ENCODE measurements around the gene RPP25L. TPM values are rescaled to one million over a fixed set of nuclear protein-coding genes. Genes with fewer than 3 reads are reported as not detected.

The RPP25L gene
- total RNA-seq, 2 donors from 2014 or later = 22.7 to 23.1 TPM

DNA sequence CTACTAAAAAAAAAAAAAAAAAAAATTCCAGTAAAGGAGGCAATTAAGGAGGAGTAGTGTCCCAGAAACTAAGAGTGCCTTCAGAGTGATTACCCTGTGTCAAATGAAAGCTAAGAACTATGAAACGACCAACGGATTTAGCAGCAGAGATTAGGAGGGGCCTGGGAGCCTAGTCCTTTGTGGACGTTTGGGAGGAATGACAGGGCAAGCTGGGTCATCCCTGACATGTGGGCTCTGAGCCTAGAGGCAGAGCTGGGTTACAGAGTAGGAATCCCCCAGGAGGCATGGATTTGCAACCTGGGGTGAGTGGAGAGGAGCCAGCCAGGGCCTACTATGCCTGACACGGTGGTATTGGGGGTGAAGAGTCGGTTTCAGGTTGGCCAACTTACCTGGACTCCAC, 21.3 kb upstream of the RPP25L start:
- no peaks in the 10 kb centered on the region for H3K9me3 Mint-ChIP-seq
- peaks cover 22 to 28% of the 10 kb centered on the region in 2 donors for H3K27me3 Mint-ChIP-seq
- no peak overlapping the region for H3K4me3 Mint-ChIP-seq
- no peak overlapping the region for H3K27ac Mint-ChIP-seq
- ATAC-seq = no peak
- no peak for DNase-seq (ENCODE audit: low spot score)
- H3K4me1 Mint-ChIP-seq (ENCODE audit: low read depth in 2 of 2) = peaks cover 28 to 34% of the 10 kb centered on the region in 2 donors
- peaks cover 6% of the 10 kb centered on the region for H3K36me3 Mint-ChIP-seq

DNA sequence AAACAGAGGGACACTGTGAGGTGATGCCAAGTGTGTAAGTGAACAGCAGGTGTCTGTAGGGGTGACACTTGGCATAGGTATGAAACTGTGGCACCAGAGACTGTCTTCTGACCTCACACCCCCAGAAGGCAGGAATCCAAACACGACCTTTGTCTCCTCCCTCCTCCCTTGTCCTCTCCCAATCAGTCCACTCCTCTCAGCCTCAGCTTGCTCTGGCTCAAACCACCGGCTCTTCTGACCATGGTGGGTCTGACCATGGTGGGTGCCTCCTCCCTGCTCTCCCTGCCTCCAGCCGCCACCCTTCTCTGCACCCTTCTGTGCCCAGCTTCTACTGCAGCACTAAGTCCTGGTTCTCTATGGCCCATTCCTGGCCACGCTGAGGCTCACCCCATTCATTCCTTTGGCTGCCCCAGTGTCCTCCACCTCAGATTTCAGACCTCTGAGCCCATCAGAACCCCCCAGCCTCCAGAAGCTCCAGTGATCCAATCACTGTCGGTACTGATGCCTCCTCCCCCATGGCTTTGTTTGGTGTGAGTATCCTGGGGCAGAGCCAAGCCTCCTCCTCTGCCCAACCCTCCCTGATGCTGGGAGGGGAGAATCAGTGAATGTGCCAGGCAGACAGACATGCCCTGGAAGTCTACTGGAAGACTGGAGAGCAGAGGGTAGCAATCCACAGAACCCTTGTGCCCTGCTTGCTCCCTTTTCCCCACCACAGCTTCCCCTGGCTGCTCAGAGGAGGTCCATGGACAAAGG, 18.7 kb upstream of the RPP25L start:
- H3K4me3 Mint-ChIP-seq = peak overlapping the region; percentile 81
- no peak for ATAC-seq
- no peak overlapping the region for H3K27ac Mint-ChIP-seq
- no peaks in the 10 kb centered on the region for H3K9me3 Mint-ChIP-seq
- no peak for DNase-seq (ENCODE audit: low spot score)
- H3K4me1 Mint-ChIP-seq (ENCODE audit: low read depth in 2 of 2) = peaks cover 18 to 21% of the 10 kb centered on the region in 2 donors
- peaks cover 7% of the 10 kb centered on the region for H3K36me3 Mint-ChIP-seq
- H3K27me3 Mint-ChIP-seq = peaks cover 35 to 46% of the 10 kb centered on the region in 2 donors

GRCh38 chr9:34629491-34629808, 17.6 kb upstream of the RPP25L start:
- ATAC-seq (peak in 1 of 2 donors; percentile 10), DNase-seq (ENCODE audit: low spot score) (no peak)
- H3K4me3 Mint-ChIP-seq = peak overlapping the region; percentile 81
- peaks cover 38 to 46% of the 10 kb centered on the region in 2 donors for H3K27me3 Mint-ChIP-seq
- peaks cover 18 to 21% of the 10 kb centered on the region in 2 donors for H3K4me1 Mint-ChIP-seq (ENCODE audit: low read depth in 2 of 2)
- H3K36me3 Mint-ChIP-seq = peaks cover 7% of the 10 kb centered on the region
- no peaks in the 10 kb centered on the region for H3K9me3 Mint-ChIP-seq
- no peak overlapping the region for H3K27ac Mint-ChIP-seq

- Mint-ChIP-seq H3K27me3 (peaks cover 39 to 46% of the 10 kb centered on the region in 2 donors), H3K9me3 (no peaks in the 10 kb centered on the region), H3K27ac (no peak within 1 kb of the TSS), H3K36me3 (peaks cover 7% of the 10 kb centered on the region), H3K4me3 (peak within 1 kb of the TSS; percentile 95), H3K4me1 (ENCODE audit: low read depth in 2 of 2) (peaks cover 15 to 21% of the 10 kb centered on the region in 2 donors)
- ATAC-seq = peak; percentile 69 to 82
- no peak for DNase-seq (ENCODE audit: low spot score)
Observed at GRCh38 chr9:34628656-34629490, 17.0 kb upstream of the RPP25L start, which contains the start of gene ARID3C. Gene ARID3C (minus strand): TSS chr9:34629066. CDS start chr9:34628014, 1,052 bp downstream.

DNA sequence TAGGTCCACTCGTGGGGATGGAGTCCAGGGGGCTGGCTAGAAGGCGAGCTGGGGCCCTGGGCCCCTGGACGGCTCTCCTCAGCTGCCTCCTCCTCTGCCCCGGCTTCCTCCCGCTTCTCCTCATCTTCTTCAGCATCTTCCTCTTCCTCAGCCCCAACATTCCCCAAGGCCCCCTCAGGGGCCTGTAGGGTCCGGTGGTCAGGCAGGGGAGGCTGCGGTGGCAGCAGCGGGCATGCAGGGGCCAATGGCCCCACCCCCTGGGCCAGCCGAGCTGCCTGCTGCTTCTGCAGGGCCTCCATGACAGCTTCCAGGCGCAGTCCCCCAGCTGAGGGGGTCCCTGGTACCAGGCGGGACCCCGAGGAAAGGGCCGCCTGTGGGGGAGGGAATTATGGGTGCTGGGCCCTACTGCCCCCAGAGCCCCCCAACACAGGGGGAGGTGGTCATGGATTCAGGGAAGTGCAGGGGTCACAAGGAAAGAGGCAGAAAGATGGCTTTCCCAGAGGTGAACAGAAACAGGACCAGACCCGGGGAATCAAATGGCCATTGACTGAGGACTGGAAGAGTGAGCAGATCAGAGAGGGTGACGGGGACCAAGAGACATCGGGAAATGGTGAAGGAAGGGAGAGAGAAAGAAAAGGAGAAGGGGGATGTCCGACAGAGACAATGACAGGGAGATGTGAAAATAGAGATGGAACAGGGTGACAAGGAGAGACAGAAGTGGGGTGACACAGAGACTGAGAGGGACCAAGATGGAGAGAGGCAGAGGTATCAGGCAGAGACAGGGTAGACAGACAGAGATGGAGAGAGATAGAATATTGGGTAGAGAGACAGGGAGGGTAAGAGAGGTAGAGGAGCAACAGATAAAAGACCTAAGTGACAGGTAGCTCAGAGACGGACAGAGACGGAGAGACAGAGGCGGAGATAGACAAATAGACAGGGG, 16.1 kb upstream of the RPP25L start:
- Mint-ChIP-seq H3K36me3 (peaks cover 7% of the 10 kb centered on the region), H3K4me3 (peak overlapping the region; percentile 95), H3K4me1 (ENCODE audit: low read depth in 2 of 2) (peaks cover 15 to 21% of the 10 kb centered on the region in 2 donors), H3K27ac (no peak overlapping the region), H3K9me3 (no peaks in the 10 kb centered on the region), H3K27me3 (peaks cover 44 to 52% of the 10 kb centered on the region in 2 donors)
- DNase-seq (ENCODE audit: low spot score) (no peak), ATAC-seq (no peak)

- H3K27ac Mint-ChIP-seq = no peak overlapping the region
- no peak for DNase-seq (ENCODE audit: low spot score)
- H3K4me1 Mint-ChIP-seq (ENCODE audit: low read depth in 2 of 2) = peaks cover 26 to 28% of the 10 kb centered on the region in 2 donors
- ATAC-seq = no peak
- no peak overlapping the region for H3K4me3 Mint-ChIP-seq
- H3K27me3 Mint-ChIP-seq = peaks cover 46 to 55% of the 10 kb centered on the region in 2 donors
- H3K36me3 Mint-ChIP-seq = peaks cover 7% of the 10 kb centered on the region
- H3K9me3 Mint-ChIP-seq = no peaks in the 10 kb centered on the region
Observed at GRCh38 chr9:34625186-34625486, 13.2 kb upstream of the RPP25L start.

- DNase-seq (ENCODE audit: low spot score) = no peak
- Mint-ChIP-seq H3K4me1 (ENCODE audit: low read depth in 2 of 2) (peaks cover 31 to 32% of the 10 kb centered on the region in 2 donors), H3K27ac (no peak overlapping the region), H3K4me3 (no peak overlapping the region), H3K27me3 (peaks cover 42 to 50% of the 10 kb centered on the region in 2 donors), H3K9me3 (no peaks in the 10 kb centered on the region), H3K36me3 (peaks cover 7% of the 10 kb centered on the region)
- ATAC-seq = no peak
Observed at GRCh38 chr9:34624475-34625185, 12.7 kb upstream of the RPP25L start.

DNA sequence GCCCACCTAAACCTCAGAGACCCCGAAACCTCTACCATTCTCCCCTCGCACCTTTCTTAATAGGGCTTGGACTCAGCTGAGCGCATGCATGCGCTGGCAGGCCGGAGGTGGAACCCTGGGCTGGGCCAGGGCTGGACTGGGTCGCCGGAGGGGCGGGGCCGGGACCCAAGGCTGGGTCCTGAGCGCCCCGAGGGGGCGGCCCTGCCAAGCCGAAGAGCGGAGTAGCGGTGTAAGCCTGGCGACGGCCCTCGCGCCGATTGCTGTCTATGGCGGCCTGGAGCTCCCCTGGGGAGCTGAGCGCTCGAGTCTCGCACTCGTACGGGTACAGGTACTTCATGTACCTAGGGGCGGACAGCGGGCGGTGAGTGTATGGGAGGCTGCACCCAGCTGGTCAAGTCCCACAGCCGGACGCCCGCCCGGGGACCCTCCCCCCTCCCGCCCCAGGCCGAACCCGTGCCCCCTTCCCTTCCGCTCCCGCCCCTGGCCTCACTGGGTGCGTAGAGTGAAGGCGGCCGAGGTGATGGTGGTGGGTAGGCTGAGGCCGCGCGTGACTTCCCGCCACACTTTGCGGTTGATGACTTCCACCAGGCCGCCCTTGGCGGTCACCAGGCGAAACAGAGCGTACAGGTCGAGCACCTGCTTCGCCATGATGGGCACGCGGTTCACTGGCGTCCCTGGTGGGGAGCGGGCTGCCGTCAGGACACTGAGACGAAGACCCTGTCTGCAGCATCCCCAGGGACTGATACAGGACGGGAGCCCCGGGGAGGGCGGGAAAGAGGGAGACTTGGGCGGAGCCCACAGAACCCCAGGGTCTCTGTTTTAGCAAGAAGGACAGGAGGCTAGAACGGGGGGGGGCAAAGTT, 11.7 kb upstream of the RPP25L start:
- Mint-ChIP-seq H3K4me3 (no peak overlapping the region), H3K36me3 (peaks cover 5% of the 10 kb centered on the region), H3K27ac (no peak overlapping the region), H3K27me3 (peaks cover 36 to 40% of the 10 kb centered on the region in 2 donors), H3K4me1 (ENCODE audit: low read depth in 2 of 2) (peaks cover 33% of the 10 kb centered on the region in 2 donors), H3K9me3 (no peaks in the 10 kb centered on the region)
- ATAC-seq (no peak), DNase-seq (ENCODE audit: low spot score) (no peak)

- Mint-ChIP-seq H3K4me1 (ENCODE audit: low read depth in 2 of 2) (peaks cover 26% of the 10 kb centered on the region in 2 donors), H3K4me3 (peak within 1 kb of the TSS; percentile 99), H3K9me3 (no peaks in the 10 kb centered on the region), H3K27me3 (peaks cover 17 to 19% of the 10 kb centered on the region in 2 donors), H3K36me3 (peaks cover 8% of the 10 kb centered on the region), H3K27ac (peak within 1 kb of the TSS; percentile 85 to 97)
- peak; percentile 98 to 99 for ATAC-seq
- peak; percentile 95 for DNase-seq (ENCODE audit: low spot score)
Observed at GRCh38 chr9:34620061-34620994, 8.4 kb upstream of the RPP25L start, which contains the start of gene DCTN3. Gene DCTN3 (minus strand): TSS chr9:34620495. CDS start chr9:34620464, 31 bp downstream.

- no peak overlapping the region for H3K4me3 Mint-ChIP-seq
Observed at GRCh38 chr9:34615132-34615531, 3.2 kb upstream of the RPP25L start.

GRCh38 chr9:34612788-34613390, 992 bp upstream of the RPP25L start:
- Mint-ChIP-seq H3K27ac (peak overlapping the region; percentile 93 to 95), H3K36me3 (peaks cover 8% of the 10 kb centered on the region), H3K27me3 (no peaks in the 10 kb centered on the region), H3K9me3 (no peaks in the 10 kb centered on the region), H3K4me1 (ENCODE audit: low read depth in 2 of 2) (peaks cover 19% of the 10 kb centered on the region in 2 donors), H3K4me3 (peak overlapping the region; percentile 95)
- ATAC-seq (peak; percentile 46 to 54), DNase-seq (ENCODE audit: low spot score) (peak; percentile 83)

More at GRCh38 chr9:34615132-34615531, 3.2 kb upstream of the RPP25L start:
- H3K27ac Mint-ChIP-seq = no peak overlapping the region
- peaks cover 8% of the 10 kb centered on the region for H3K36me3 Mint-ChIP-seq
- no peaks in the 10 kb centered on the region for H3K27me3 Mint-ChIP-seq
- no peak for DNase-seq (ENCODE audit: low spot score)
- H3K4me1 Mint-ChIP-seq (ENCODE audit: low read depth in 2 of 2) = peaks cover 32 to 33% of the 10 kb centered on the region in 2 donors
- no peak for ATAC-seq
- H3K9me3 Mint-ChIP-seq = no peaks in the 10 kb centered on the region
